Bronchus fibroblast of lung (primary cell): ENCODE results near the gene TMEM248. TPM values are rescaled to one million over a fixed set of nuclear protein-coding genes. Genes with fewer than 3 reads are reported as not detected.

Experiments
- total RNA-seq: library from RNA; depleted of rRNA; stranded (reverse); fragments of >200 nt; gene quantifications from 2 replicates; pipeline ENCODE4 v1.2.3, GENCODE V29; 2015

TMEM248 gene, protein sequence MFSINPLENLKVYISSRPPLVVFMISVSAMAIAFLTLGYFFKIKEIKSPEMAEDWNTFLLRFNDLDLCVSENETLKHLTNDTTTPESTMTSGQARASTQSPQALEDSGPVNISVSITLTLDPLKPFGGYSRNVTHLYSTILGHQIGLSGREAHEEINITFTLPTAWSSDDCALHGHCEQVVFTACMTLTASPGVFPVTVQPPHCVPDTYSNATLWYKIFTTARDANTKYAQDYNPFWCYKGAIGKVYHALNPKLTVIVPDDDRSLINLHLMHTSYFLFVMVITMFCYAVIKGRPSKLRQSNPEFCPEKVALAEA
- 92.9 and 115 TPM in 2 replicates for total RNA-seq

DNA sequence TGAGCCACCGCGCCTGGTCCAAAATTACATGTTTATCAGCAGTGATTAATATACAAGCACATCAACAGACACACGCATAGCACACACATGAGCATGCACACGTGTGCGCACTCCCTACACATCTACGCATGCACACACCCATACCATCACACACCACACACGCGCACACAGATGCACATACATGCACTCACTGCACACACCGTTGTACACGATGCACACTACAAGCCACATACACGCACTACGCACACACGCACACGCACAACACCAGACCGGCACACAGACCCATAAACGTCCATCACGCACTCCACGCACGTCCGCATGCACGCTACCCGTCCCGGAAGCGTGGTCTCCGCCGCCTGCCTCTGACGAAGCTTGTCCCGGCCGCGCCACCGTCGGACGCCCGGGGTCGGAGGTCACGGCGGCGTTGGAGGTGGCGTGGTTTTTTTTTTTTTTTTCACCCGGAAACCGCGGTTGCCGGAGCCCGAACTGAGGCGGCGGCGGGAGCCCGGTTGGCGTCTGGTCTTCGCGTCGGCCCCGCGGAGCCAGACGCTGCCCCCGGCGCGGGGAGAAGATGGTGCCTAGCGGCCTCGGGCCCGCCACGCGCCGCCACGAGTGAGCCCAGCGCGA is at the start of gene TMEM248:
TMEM248 (plus strand) TSS at position 457 of the 627 bp plus-strand sequence. CDS start 20,641 bp downstream, outside the sequence.

DNA sequence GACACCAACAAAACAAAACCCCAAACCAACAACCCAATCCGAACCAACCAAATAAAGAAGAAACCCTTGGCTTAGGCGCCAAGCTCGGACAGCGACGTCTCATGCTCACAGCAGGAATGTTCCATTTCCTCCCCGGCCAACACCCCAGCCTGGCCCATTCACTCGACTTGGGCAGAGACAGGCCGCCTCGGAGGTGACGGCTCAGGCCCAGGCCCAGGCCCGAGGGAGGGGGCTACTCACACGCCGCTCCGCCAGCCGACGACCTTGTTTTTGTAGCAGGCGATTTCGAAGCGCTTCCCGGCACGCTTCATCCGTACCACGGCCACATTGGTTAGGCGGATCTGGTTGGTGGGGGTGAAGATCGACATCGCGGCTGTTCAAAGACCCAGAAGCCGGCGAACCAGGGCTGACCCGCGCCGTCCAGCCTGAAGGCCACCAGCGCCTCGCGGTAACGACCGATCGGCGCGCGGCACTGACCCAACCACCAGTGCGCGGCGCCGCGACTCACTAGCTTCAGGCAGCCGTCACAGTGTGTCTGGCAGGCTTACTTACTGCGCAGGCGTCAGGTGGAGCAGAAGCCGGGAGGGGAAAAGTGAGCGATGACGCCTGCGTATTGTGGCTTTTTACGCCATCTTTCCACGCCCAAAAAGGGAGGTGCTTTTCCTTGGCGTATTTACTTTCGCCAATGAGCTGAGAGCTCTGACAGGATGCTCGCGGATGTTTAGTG is 74.2 kb downstream of the TMEM248 start, which contains the start of gene SBDS:
SBDS (minus strand) TSS at position 537 of the 727 bp plus-strand sequence; CDS start at position 368, 169 bp downstream.

DNA sequence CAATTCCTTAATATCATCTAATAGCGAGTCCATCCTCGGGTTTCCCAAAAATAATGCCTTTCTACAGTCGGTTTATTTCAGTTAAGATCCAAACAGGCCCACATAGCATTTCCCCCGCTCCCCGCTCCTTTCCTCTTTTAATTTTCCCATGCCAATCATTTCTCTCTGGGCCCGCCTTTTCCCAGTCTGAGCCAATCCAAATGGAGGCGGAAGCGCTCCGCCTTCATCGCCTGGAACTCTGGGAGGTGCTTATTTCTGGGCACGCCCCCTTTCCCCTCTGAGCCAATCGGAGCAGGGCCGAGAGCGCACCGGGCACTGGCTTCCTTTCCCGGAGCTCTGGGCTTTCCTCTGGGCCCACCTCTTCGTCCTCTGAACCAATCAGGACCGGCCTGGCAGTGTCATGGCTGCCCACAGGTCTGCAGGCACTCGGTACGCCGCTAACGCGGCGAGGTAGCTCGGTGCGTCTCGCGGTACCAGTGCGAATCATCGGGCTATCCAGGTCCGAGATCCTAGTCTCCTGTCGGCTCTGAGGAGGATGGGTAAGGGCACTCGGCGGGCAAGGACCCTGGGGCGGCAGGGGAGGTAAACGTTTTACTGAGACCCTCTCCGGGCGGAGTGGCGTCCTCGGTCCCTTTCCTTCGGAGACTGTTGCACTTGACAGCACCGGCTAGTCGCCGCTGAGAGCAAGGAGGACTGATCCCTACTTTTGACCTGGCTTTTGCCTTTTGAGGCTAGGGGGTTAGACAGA is 75.6 kb downstream of the TMEM248 start, which contains the start of gene TYW1:
TYW1 (plus strand) TSS at position 390 of the 748 bp plus-strand sequence; CDS start at position 536, 146 bp downstream.

Other genes starting within 250 kb of the TMEM248 start
- 18.3 and 21.0 TPM in 2 replicates for gene RABGEF1, start 180.5 kb upstream of the TMEM248 start, total RNA-seq
- gene SBDS, start 74.4 kb downstream of the TMEM248 start, total RNA-seq: 55.9 and 59.2 TPM in 2 replicates
- 11.3 and 12.6 TPM in 2 replicates for gene TYW1, start 75.6 kb downstream of the TMEM248 start, total RNA-seq